SK-N-SH (cell line): ENCODE data around the gene SCYL1. TPM values are rescaled to one million over a fixed set of nuclear protein-coding genes. Genes with fewer than 3 reads are reported as not detected.
A peak's percentile ranks its signal among the peaks of the same experiment; 100 is the strongest.

Experiments
- CHD2 ChIP-seq: fragments of 150-350 bp; IDR thresholded peaks from 2 replicates; pipeline ENCODE4 v1.6.1; 2018; ENCODE audit warnings: low read length; ENCODE audit not compliant: partially characterized antibody
- CTCF ChIP-seq: fragments of 200-600 bp; sonication (generic); IDR thresholded peaks from 2 replicates; pipeline ENCODE4 v1.6.1; 2017; ENCODE audit warnings: antibody characterized with exemption, mild to moderate bottlenecking, moderate library complexity
- ELF1 ChIP-seq: IDR thresholded peaks from 2 replicates; pipeline ENCODE4 v1.4.0; 2012
- EP300 ChIP-seq, 2 experiments: IDR thresholded peaks; 2 replicates each; pipeline versions ENCODE4 v1.4.0 to v1.6.1; 2012; ENCODE audit warnings: borderline replicate concordance in 1 of 2, low read depth in 1 of 2, low read length in 1 of 2
- FOSL2 ChIP-seq: IDR thresholded peaks from 2 replicates; pipeline ENCODE4 v1.4.0; 2012; ENCODE audit warnings: low read depth, mild to moderate bottlenecking, moderate library complexity, borderline replicate concordance
- FOXJ3 ChIP-seq: sonication (generic); formaldehyde crosslinking; IDR thresholded peaks from 2 replicates; pipeline ENCODE4 v1.5.1; 2020; ENCODE audit warnings: mild to moderate bottlenecking, missing genetic modification reagents
- FOXM1 ChIP-seq: IDR thresholded peaks from 2 replicates; pipeline ENCODE4 v1.4.0; 2012; ENCODE audit warnings: low read depth, mild to moderate bottlenecking
- GABPA ChIP-seq: IDR thresholded peaks from 2 replicates; pipeline ENCODE4 v1.4.0; 2012; ENCODE audit warnings: low read depth, mild to moderate bottlenecking
- JUND ChIP-seq: IDR thresholded peaks from 2 replicates; pipeline ENCODE4 v1.4.0; 2012
- MEF2A ChIP-seq: IDR thresholded peaks from 2 replicates; pipeline ENCODE4 v1.4.0; 2012; ENCODE audit warnings: low read depth, borderline replicate concordance
- MXI1 ChIP-seq: IDR thresholded peaks from 2 replicates; pipeline ENCODE4 v1.6.1; 2012; ENCODE audit warnings: mild to moderate bottlenecking, low read depth, low read length, improper control_type of control experiment
- NFIC ChIP-seq: IDR thresholded peaks from 2 replicates; pipeline ENCODE4 v1.4.0; 2012; ENCODE audit warnings: borderline replicate concordance
- POLR2AphosphoS5 ChIP-seq: IDR thresholded peaks from 2 replicates; pipeline ENCODE4 v1.6.1; 2012; ENCODE audit warnings: low read depth, low read length
- RFX5 ChIP-seq: IDR thresholded peaks from 2 replicates; pipeline ENCODE4 v1.6.1; 2012; ENCODE audit warnings: mild to moderate bottlenecking, improper control_type of control experiment, low read length
- SMC3 ChIP-seq: IDR thresholded peaks from 2 replicates; pipeline ENCODE4 v1.6.1; 2012; ENCODE audit warnings: low read depth, low read length, improper control_type of control experiment
- TAF1 ChIP-seq: IDR thresholded peaks from 2 replicates; pipeline ENCODE4 v1.6.1; 2012; ENCODE audit warnings: low read depth, mild to moderate bottlenecking, low read length, moderate library complexity, borderline replicate concordance
- TCF12 ChIP-seq: IDR thresholded peaks from 2 replicates; pipeline ENCODE4 v1.4.0; 2012
- TEAD4 ChIP-seq: IDR thresholded peaks from 2 replicates; pipeline ENCODE4 v1.4.0; 2012; ENCODE audit warnings: mild to moderate bottlenecking, borderline replicate concordance; ENCODE audit not compliant: insufficient read depth
- USF1 ChIP-seq: IDR thresholded peaks from 2 replicates; pipeline ENCODE4 v1.4.0; 2012; ENCODE audit warnings: low read depth, borderline replicate concordance
- polyA plus RNA-seq, 3 experiments: library from polyadenylated mRNA; depleted of rRNA; stranded (reverse); fragments of >200 nt; gene quantifications; 2 replicates each; pipeline ENCODE4 v1.2.3, GENCODE V29; 2012
- TF ChIP-seq, protein P1 (sequence below): fragments of 150-350 bp; IDR thresholded peaks from 2 replicates; pipeline ENCODE4 v1.6.1; 2017; ENCODE audit warnings: antibody characterized with exemption, low read length, low read depth, borderline replicate concordance
- TF ChIP-seq, protein P2 (sequence below): IDR thresholded peaks from 2 replicates; pipeline ENCODE4 v1.4.0; 2012; ENCODE audit warnings: low read depth
- TF ChIP-seq, protein P3 (sequence below): fragments of 150-350 bp; IDR thresholded peaks from 2 replicates; pipeline ENCODE4 v1.6.1; 2016; ENCODE audit warnings: mild to moderate bottlenecking, low read depth, low read length
- TF ChIP-seq, protein P4 (sequence below): IDR thresholded peaks from 2 replicates; pipeline ENCODE4; 2012

SCYL1 gene
- polyA plus RNA-seq, 1 of the 3 experiments (the other 2 are of a cell fraction): 79.9 TPM

DNA sequence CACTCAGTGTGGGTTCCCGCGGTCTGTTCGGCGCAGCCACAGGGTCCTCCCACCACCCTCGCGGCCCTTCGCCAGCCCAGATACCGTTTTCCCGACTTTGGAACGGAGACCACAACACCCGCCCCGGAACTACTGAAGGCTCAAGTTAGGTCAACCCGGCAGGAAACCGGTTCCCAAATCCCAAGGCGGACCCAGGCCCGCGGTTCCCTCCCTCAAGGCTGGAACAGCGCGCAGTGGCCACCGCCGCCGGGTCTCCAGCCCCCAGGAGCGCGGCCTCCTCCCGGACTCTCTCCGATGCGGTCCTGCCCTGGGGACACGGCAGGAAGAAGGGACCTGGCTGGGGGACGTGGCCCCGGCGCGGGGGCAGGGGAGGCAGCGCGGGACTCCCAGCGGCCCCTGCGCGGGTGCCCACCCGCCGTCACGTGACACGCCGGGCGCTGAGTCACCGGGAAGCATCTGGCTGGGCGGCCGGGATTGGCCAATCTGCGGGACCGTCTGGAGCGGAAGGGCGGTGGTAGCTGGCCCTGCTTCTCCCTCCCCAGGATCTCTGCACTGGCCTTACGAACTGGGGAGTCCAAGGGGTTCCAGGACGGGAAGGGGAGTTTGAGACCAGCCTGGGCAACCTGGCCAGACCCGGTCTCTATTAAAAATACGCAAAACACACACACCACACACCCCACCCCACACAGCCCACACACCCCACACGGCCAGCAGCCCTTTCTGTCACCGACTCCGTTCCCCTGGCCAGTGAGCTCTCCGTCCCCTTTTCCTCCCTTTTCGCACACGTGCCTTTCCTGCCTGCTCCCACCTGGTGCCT is 47.5 kb upstream of the SCYL1 start (continued):
- TF ChIP-seq, protein P1, sequence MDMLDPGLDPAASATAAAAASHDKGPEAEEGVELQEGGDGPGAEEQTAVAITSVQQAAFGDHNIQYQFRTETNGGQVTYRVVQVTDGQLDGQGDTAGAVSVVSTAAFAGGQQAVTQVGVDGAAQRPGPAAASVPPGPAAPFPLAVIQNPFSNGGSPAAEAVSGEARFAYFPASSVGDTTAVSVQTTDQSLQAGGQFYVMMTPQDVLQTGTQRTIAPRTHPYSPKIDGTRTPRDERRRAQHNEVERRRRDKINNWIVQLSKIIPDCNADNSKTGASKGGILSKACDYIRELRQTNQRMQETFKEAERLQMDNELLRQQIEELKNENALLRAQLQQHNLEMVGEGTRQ: peak; percentile 87
- peak; percentile 98 for TF ChIP-seq USF1
- peak; percentile 61; the same call in 1 of the 2 replicates for TF ChIP-seq MXI1
- TF ChIP-seq TEAD4: no peak
- peak; percentile 78 for TF ChIP-seq GABPA
- TF ChIP-seq EP300 (IDR thresholded peaks at IDR 0.05; ENCODE audit: borderline replicate concordance in 1 of 2, low read depth in 1 of 2, low read length in 1 of 2): peak; percentile 25 to 60; a peak in 2 of 4 replicates
- peak; percentile 35; the same call in 1 of the 2 replicates for TF ChIP-seq TCF12
- TF ChIP-seq FOXJ3 (CRISPR knock-in tag): no peak
- no peak for TF ChIP-seq MEF2A
- TF ChIP-seq, protein P2, sequence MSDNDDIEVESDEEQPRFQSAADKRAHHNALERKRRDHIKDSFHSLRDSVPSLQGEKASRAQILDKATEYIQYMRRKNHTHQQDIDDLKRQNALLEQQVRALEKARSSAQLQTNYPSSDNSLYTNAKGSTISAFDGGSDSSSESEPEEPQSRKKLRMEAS: peak; percentile 27; the same call in 1 of the 2 replicates
- peak; percentile 55 for TF ChIP-seq CHD2
- TF ChIP-seq TAF1: no peak; the same call in none of the 2 replicates
- peak; percentile 73; the same call in 1 of the 2 replicates for TF ChIP-seq JUND
- peak; percentile 47; the same call in 1 of the 2 replicates for TF ChIP-seq ELF1
- no peak; the same call in 1 of the 2 replicates for TF ChIP-seq NFIC
- TF ChIP-seq, protein P3, sequence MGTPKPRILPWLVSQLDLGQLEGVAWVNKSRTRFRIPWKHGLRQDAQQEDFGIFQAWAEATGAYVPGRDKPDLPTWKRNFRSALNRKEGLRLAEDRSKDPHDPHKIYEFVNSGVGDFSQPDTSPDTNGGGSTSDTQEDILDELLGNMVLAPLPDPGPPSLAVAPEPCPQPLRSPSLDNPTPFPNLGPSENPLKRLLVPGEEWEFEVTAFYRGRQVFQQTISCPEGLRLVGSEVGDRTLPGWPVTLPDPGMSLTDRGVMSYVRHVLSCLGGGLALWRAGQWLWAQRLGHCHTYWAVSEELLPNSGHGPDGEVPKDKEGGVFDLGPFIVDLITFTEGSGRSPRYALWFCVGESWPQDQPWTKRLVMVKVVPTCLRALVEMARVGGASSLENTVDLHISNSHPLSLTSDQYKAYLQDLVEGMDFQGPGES: no peak
- peak; percentile 31; the same call in 1 of the 2 replicates for TF ChIP-seq FOXM1
- peak; percentile 82 for TF ChIP-seq POLR2AphosphoS5
- peak; percentile 50; the same call in 1 of the 2 replicates for TF ChIP-seq RFX5
- TF ChIP-seq SMC3: 0 out of 2 replicates have a peak, but pooled peaks have one; percentile 15
- no peak for TF ChIP-seq CTCF
- TF ChIP-seq, protein P4, sequence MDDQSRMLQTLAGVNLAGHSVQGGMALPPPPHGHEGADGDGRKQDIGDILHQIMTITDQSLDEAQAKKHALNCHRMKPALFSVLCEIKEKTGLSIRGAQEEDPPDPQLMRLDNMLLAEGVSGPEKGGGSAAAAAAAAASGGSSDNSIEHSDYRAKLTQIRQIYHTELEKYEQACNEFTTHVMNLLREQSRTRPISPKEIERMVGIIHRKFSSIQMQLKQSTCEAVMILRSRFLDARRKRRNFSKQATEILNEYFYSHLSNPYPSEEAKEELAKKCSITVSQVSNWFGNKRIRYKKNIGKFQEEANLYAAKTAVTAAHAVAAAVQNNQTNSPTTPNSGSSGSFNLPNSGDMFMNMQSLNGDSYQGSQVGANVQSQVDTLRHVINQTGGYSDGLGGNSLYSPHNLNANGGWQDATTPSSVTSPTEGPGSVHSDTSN: peak; percentile 37; the same call in 1 of the 2 replicates
- peak; percentile 83 for TF ChIP-seq FOSL2
